IPS DF 6.9 (cell line): ENCODE results near the gene LCE3B.
"Not testable (repeated sequence)": the region's sequence is repeated elsewhere in the genome, so short reads cannot be mapped to it uniquely, and the experiment has no call there.

Source experiments
- DNase-seq: peaks from one replicate; pipeline ENCODE4 v3.0.0-alpha.2; 2013; ENCODE audit warnings: low read depth, low spot score
- H3K27ac ChIP-seq: one replicate; pipeline ENCODE4 v1.5.1; 2013; ENCODE audit warnings: low read length, control low read depth
- H3K27me3 ChIP-seq: 2 replicates; pipeline ENCODE4 v1.6.1; 2013; ENCODE audit warnings: mild to moderate bottlenecking, low read length; ENCODE audit not compliant: control insufficient read depth, insufficient read depth
- H3K36me3 ChIP-seq: 2 replicates; pipeline ENCODE4 v1.6.1; 2013; ENCODE audit warnings: low read length; ENCODE audit not compliant: control insufficient read depth, insufficient read depth
- H3K4me1 ChIP-seq: 2 replicates; pipeline ENCODE4 v1.6.1; 2013; ENCODE audit warnings: low read length; ENCODE audit not compliant: control insufficient read depth, insufficient read depth
- H3K4me3 ChIP-seq: 2 replicates; pipeline ENCODE4 v1.5.1; 2013; ENCODE audit warnings: mild to moderate bottlenecking, low read length
- H3K9me3 ChIP-seq: 2 replicates; pipeline ENCODE4 v1.6.1; 2013; ENCODE audit warnings: low read length, inconsistent platforms; ENCODE audit not compliant: control insufficient read depth, insufficient read depth
- WGBS: extraction: QIAGEN DNeasy Blood & Tissue Kit; methylation state at CpG from one replicate; pipeline ENCODE4 v1.1.7; 2013; ENCODE audit warnings: mixed read lengths, missing lambda C conversion rate; ENCODE audit not compliant: insufficient read length, insufficient coverage; 5-methylcytosine and 5-hydroxymethylcytosine counted together

LCE3B gene

GRCh38 chr1:152613511-152613910, at the start of gene LCE3B:
TSS of gene LCE3B (plus strand) at chr1:152613811. CDS start at chr1:152613811, 0 bp downstream.
- Histone ChIP-seq H3K9me3 (no peaks in the 10 kb centered on the region), H3K4me1 (no peaks in the 10 kb centered on the region), H3K36me3 (no peaks in the 10 kb centered on the region), H3K27ac (no peak within 1 kb of the TSS), H3K4me3 (no peak within 1 kb of the TSS), H3K27me3 (no peaks in the 10 kb centered on the region)
- no peak for DNase-seq
- WGBS, result no CpG with 5 or more reads among the region's 1 CpG

GRCh38 chr1:152565115-152565514, 48.5 kb upstream of the LCE3B start:
- no peaks in the 10 kb centered on the region for H3K27me3 ChIP-seq
- no peaks in the 10 kb centered on the region; the same call in 1 of the 2 replicates for H3K4me1 ChIP-seq
- peaks cover 6% of the 10 kb centered on the region for H3K9me3 ChIP-seq
- no peak overlapping the region for H3K4me3 ChIP-seq
- WGBS, result no CpG with 5 or more reads among the region's 2 CpGs
- H3K27ac ChIP-seq, result no peak overlapping the region
- H3K36me3 ChIP-seq, result no peaks in the 10 kb centered on the region
- no peak for DNase-seq

DNA sequence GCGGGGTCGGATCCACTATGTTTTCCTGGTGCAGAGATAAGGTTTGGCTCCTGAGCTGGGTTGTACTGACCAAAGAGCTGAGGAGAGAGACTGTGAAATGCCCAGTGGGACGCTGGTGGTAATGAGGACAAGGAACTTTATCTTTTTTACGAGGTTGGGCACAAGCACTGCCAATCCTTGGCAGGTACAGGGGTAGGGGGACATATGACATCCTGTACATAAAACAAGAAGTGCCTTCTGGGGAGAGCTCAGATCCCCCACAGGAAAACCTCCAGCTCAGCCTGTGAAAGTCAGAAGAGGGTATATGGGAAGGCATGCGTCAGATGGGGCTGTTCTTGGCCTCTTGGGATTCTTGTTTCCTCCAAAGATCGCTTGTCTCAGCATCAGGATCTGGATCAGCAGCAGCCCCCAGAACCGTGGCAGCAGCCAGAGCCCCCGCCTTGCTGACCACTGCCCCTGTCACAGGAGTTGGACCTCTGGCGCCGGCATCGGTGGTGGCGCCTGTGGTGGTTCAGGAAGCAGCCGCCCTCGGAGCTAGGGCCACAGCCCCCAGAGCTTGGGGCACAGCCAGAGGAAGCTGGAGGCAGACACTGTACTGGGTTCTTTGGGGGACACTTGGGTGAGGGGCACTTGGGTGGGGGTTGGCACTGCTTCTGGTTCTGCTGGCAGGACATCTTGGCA, 47.9 kb upstream of the LCE3B start:
- no CpG with 5 or more reads among the region's 14 CpGs for WGBS
- H3K4me1 ChIP-seq, result no peaks in the 10 kb centered on the region; the same call in 1 of the 2 replicates
- H3K36me3 ChIP-seq, result no peaks in the 10 kb centered on the region
- H3K27ac ChIP-seq, result no peak overlapping the region
- H3K9me3 ChIP-seq, result peaks cover 5% of the 10 kb centered on the region
- no peak for DNase-seq
- no peak overlapping the region for H3K4me3 ChIP-seq
- H3K27me3 ChIP-seq, result no peaks in the 10 kb centered on the region

GRCh38 chr1:152566681-152567080, 46.9 kb upstream of the LCE3B start, which contains the start of gene LCE3E:
TSS of gene LCE3E (minus strand) at chr1:152566780. CDS start at chr1:152566208, 572 bp downstream.
- DNase-seq, result no peak
- H3K9me3 ChIP-seq, result peaks cover 6% of the 10 kb centered on the region
- H3K27ac ChIP-seq, result no peak within 1 kb of the TSS
- no peaks in the 10 kb centered on the region; the same call in 1 of the 2 replicates for H3K4me1 ChIP-seq
- WGBS, result no CpG with 5 or more reads among the region's 1 CpG
- no peaks in the 10 kb centered on the region for H3K36me3 ChIP-seq
- H3K4me3 ChIP-seq, result no peak within 1 kb of the TSS
- H3K27me3 ChIP-seq, result no peaks in the 10 kb centered on the region

GRCh38 chr1:152577168-152577567, 36.4 kb upstream of the LCE3B start:
- no CpG with 5 or more reads among the region's 2 CpGs for WGBS
- DNase-seq, result no peak
- no peak overlapping the region for H3K27ac ChIP-seq
- H3K9me3 ChIP-seq, result peaks cover 13% of the 10 kb centered on the region
- no peaks in the 10 kb centered on the region for H3K36me3 ChIP-seq
- no peaks in the 10 kb centered on the region for H3K4me1 ChIP-seq
- no peak overlapping the region for H3K4me3 ChIP-seq
- H3K27me3 ChIP-seq, result no peaks in the 10 kb centered on the region

DNA sequence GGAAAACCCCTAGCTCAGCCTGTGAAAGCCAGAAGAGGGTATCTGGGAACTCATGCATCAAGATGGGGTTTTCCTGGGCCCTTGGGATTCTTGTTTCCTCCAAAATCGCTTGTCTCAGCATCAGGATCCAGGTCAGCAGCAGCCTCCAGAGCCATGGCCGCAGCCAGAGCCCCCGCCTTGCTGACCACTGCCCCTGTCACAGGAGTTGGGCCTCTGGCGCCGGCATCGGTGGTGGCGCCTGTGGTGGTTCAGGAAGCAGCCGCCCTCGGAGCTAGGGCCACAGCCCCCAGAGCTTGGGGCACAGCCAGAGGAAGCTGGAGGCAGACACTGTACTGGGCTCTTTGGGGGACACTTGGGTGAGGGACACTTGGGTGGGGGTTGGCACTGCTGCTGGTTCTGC, 34.1 kb upstream of the LCE3B start:
- H3K36me3 ChIP-seq, DNase-seq, H3K27ac ChIP-seq, H3K4me3 ChIP-seq, H3K4me1 ChIP-seq, H3K9me3 ChIP-seq, H3K27me3 ChIP-seq: not testable (repeated sequence)
- WGBS, result no CpG with 5 or more reads among the region's 9 CpGs

- WGBS, result no CpG with 5 or more reads among the region's 4 CpGs
- Histone ChIP-seq H3K4me1 (no peaks in the 10 kb centered on the region), H3K4me3 (no peak within 1 kb of the TSS), H3K9me3 (peaks cover 8% of the 10 kb centered on the region), H3K36me3 (no peaks in the 10 kb centered on the region), H3K27me3 (no peaks in the 10 kb centered on the region), H3K27ac (no peak within 1 kb of the TSS)
- no peak for DNase-seq
These were observed 33.2 kb upstream of the LCE3B start, which contains the start of gene LCE3D for GRCh38 chr1:152580433-152580832. TSS of gene LCE3D (minus strand) at chr1:152580516. CDS start at chr1:152579936, 580 bp downstream.

DNA sequence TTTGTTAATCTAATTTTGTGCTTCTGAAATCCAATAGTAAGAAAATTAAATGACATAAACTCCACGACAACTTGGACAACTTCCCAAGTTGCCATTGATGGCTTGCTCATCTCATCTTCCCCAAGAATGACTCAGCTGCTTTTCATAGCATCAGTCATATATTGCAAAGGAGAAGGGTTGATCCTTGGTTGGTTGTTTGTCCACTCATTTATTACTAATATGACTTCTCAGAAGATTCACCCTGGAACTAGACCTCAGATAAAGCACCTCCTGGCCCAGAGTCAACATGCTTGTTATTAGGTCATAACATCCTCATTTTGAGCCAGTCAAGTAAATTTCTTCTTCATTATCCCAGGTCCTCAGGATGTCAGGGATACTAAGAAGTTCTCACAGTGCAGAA, 31.0 kb upstream of the LCE3B start:
- whole genome bisulfite sequencing, result no CpG with 5 or more reads among the region's 1 CpG
- no peak for DNase-seq
- peaks cover 8% of the 10 kb centered on the region for H3K9me3 ChIP-seq

GRCh38 chr1:152585586-152585985, 28.0 kb upstream of the LCE3B start:
- no peaks in the 10 kb centered on the region for H3K36me3 ChIP-seq
- H3K9me3 ChIP-seq, result no peaks in the 10 kb centered on the region
- WGBS, result no CpG with 5 or more reads among the region's 1 CpG
- H3K4me3 ChIP-seq, result no peak overlapping the region
- no peaks in the 10 kb centered on the region for H3K4me1 ChIP-seq
- H3K27me3 ChIP-seq, result no peaks in the 10 kb centered on the region
- H3K27ac ChIP-seq, result no peak overlapping the region
- no peak for DNase-seq

More for the DNA sequence above, 31.0 kb upstream of the LCE3B start:
- H3K4me3 ChIP-seq, result no peak overlapping the region
- no peaks in the 10 kb centered on the region for H3K27me3 ChIP-seq
- no peak overlapping the region for H3K27ac ChIP-seq
- no peaks in the 10 kb centered on the region for H3K4me1 ChIP-seq
- no peaks in the 10 kb centered on the region for H3K36me3 ChIP-seq

- H3K4me3 ChIP-seq, result no peak overlapping the region
- H3K27ac ChIP-seq, result no peak overlapping the region
- DNase-seq, result no peak
- no peaks in the 10 kb centered on the region for H3K4me1 ChIP-seq
- no peaks in the 10 kb centered on the region for H3K9me3 ChIP-seq
- no peaks in the 10 kb centered on the region for H3K36me3 ChIP-seq
- no CpG with 5 or more reads among the region's 2 CpGs for WGBS
- H3K27me3 ChIP-seq, result no peaks in the 10 kb centered on the region
These were observed 16.6 kb upstream of the LCE3B start for GRCh38 chr1:152596986-152597385.

GRCh38 chr1:152599934-152600333, 13.7 kb upstream of the LCE3B start, which contains the start of gene LCE3C:
TSS of gene LCE3C (plus strand) at chr1:152600234. CDS start at chr1:152600732, 498 bp downstream.
- no CpG with 5 or more reads among the region's 4 CpGs for WGBS
- H3K9me3 ChIP-seq, result no peaks in the 10 kb centered on the region
- no peak for DNase-seq
- no peaks in the 10 kb centered on the region for H3K4me1 ChIP-seq
- no peak within 1 kb of the TSS for H3K4me3 ChIP-seq
- no peaks in the 10 kb centered on the region for H3K36me3 ChIP-seq
- H3K27ac ChIP-seq, result no peak within 1 kb of the TSS
- no peaks in the 10 kb centered on the region for H3K27me3 ChIP-seq
